Caki2 (cell line): Measurements from ENCODE around the gene RAP2A. TPM values are rescaled to one million over a fixed set of nuclear protein-coding genes. Genes with fewer than 3 reads are reported as not detected.

Experiments
- DNase-seq: peaks from one replicate; pipeline ENCODE4 v3.0.0-alpha.2; 2015; ENCODE audit warnings: low read depth
- in situ Hi-C: cut with HindIII; loops from 2 replicates; pipeline ENCODE4 v1.10.0; 2016; ENCODE audit warnings: low sequenced_read_pairs, low pct_unique_long_range_greater_than_20kb, mixed read lengths
- total RNA-seq: library from RNA; depleted of rRNA; stranded (reverse); fragments of >200 nt; shearing (Covaris generic); gene quantifications from 2 replicates; pipeline ENCODE4 v1.2.3, GENCODE V29; 2014; ENCODE audit warnings: low replicate concordance

The RAP2A gene
- total RNA-seq, 1 experiment from 2014 or later = 10.3 TPM

DNA sequence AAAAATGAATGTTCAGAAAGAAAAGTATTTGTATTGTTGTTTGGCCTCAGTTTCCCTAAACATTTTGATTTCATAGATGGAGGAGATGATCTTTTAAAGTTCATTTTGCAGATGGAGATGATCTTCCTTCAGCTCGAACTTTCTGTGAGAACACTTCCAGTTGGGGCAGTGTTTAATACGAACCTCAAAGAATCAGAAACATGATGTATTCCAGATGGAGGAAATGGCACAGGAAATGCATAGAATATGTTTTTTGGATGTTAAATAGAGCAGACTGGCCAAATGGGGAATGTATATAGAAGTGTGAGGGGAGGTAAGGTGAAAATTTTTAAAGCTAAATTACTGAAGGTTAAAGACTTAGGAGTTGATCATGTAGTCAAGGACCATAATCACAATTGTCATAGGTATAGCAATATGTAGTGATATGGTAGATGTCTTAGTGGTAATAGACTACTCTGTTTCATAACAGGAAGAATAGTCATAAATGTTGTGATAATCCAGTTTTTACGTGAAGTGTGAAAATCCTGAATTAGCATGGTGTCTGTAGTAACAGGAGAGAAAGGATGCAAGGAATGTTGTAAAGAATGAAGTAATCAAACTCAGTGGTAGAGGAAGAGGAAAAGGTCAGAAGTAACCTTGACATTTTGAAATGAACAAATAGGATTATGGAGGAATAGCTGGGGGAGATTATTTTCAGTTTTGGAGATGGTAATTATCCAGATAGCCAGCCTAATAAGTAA is 5.1 kb downstream of the RAP2A start:
- in situ Hi-C loops = no loop called here
- DNase-seq = no peak

DNA sequence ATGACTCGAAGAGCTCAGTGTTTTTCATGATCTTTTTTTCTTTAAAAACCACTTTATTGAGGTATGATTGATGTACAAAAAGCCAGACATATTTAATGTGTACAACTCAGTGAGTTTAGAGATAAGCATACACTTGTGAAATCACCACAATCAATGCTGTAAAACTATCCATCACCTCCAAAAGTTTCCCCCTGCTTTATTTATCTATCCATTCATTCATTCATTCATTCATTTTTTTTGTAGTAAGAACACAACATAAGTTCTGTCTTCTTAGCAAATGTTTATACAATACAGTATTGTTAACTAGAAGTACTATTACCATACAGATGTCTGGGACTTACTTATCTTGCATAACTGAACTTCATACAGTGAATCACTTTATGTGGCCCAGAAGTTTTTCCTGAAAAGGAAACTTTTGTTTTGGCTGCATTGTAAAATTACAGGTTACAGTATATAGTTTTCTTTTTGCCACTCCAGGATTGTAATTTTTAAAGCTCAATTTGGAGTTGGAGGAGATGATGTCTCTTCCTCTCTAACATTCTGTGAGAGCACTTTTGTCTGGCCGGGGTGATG is 6.7 kb downstream of the RAP2A start:
- DNase-seq = no peak

DNA sequence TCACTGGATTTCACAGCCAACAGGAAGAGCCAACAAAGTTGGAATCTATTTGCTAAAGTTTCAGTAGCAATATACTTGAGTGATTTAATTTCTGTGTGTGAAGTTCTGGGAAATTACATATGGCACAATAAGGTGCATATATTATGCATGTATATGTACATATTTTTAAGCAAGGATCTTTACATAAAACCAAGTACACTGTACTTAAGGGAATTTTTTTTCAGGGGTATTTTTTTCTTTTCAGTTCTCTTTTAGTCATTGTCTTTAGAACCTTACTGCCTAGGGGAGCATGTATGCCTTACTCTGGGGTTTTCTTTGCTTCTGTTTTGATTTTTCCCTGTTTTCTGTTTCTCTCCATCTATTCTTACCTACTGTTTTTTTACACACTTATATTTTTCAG is 7.4 kb downstream of the RAP2A start:
- no peak for DNase-seq
- in situ Hi-C loops = no loop called here

More for the DNA sequence above, 6.7 kb downstream of the RAP2A start:
- in situ Hi-C loops = no loop called here

DNA sequence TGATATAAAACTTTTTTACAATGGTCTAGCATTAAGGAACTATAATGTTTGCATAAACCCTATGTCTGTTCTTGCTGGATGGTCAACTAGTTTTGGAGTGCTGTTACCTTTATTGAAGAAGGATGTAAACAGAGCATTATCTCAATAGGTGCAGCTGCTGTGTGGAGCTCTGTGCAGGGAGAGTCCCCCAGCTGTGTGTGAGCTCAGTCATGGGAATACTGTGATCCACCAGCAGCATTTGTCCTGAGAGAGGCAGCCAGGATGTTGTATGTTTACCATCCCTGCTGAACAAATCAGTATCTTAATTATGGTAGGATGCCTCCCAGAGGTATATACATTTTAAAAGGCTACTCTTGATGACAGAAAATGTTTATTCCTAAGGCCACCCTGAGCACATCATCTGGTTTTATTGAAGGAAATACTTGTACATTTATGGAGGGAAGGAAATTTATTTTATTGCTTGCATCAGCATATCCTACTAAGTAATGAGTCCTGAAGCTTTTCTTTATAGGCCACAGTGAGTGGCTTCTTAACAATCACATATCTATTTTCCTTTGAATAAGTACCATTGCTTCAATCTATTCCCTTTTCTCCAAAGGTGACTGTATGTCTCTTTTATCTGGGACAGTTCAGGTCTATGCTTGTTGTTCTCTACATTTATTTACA is 11.7 kb downstream of the RAP2A start:
- in situ Hi-C loops = no loop called here
- DNase-seq = no peak

DNA sequence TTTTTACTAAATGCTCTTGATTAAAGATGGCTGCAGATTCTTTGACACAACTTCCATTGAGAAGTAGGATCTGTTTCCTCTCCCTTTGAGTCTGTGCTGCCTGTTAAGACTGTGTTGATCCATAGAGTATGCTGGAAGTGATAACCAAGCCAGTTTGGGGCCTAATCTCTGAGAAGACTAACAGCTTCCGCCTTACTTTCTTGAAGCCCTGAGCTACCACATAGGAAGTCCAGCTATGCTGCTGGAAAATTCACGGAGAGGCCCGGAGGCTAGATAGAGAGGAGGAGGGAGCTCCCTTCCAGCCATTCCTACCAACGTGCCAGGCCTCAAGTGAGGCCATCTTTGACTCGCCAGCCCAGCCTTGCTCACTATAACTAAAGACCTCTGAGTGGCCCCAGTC is 12.5 kb downstream of the RAP2A start:
- in situ Hi-C loops = no loop called here
- no peak for DNase-seq

DNA sequence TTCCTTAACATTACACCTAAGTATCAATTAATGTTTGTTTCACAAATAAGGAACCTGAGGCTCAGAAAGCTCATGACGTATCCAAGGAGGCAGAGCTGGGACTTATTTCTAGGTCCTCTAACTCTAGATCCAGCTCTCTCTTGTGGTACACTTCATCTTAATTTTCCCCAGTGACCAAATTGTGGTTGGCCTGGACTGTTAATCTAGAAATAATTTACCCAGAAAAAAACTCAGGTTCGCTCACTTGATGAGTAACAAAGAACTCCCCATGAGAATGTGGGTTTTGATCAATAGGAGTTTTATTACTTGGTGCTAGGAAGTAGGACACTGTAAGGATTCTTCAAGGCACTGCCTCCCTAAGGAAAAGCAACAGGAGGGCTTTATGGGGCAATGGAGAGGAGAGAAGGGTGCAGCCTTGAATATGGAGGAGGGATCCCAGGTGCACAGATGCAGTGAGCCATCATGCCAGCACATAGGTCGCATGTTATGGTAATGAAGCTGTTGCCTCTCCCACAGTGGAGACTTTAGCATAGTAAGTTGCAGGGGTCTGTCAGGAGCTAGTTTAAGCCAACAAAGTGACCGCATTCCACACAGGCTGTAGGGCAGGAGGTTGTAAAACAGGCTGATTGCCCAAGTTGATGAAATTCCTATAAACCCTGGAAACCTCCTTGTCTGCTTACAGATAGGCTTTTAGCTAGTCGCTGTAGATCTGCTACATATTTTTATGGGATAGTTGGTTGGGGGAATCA is 14.7 kb downstream of the RAP2A start:
- DNase-seq = no peak
- in situ Hi-C loops = no loop called here

- DNase-seq = no peak
- in situ Hi-C loops = no loop called here
Observed at GRCh38 chr13:97454699-97455098, 20.7 kb downstream of the RAP2A start.

DNA sequence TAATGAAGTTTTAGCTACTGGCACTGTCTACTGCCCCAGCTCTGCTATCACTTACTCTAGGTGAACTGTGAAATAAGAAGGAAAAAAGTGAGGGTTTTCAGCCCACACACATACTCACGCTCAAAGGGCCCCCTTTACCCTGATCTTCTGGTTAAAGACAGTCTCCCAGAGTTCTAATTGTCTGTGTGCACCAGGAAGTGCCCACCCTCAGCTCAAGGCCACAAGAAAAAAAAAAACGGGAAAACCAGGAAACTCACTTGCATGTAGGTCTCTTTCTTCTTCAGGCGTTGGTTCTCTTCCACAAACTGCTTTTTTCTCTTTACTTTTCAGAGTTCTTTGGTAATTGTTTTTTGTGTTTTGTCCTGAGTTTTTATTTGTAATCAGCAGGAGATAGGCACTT is 22.1 kb downstream of the RAP2A start:
- in situ Hi-C loops = no loop called here
- no peak for DNase-seq

- in situ Hi-C loops = no loop called here
- no peak for DNase-seq
Observed at GRCh38 chr13:97459215-97459777, 25.3 kb downstream of the RAP2A start.

DNA sequence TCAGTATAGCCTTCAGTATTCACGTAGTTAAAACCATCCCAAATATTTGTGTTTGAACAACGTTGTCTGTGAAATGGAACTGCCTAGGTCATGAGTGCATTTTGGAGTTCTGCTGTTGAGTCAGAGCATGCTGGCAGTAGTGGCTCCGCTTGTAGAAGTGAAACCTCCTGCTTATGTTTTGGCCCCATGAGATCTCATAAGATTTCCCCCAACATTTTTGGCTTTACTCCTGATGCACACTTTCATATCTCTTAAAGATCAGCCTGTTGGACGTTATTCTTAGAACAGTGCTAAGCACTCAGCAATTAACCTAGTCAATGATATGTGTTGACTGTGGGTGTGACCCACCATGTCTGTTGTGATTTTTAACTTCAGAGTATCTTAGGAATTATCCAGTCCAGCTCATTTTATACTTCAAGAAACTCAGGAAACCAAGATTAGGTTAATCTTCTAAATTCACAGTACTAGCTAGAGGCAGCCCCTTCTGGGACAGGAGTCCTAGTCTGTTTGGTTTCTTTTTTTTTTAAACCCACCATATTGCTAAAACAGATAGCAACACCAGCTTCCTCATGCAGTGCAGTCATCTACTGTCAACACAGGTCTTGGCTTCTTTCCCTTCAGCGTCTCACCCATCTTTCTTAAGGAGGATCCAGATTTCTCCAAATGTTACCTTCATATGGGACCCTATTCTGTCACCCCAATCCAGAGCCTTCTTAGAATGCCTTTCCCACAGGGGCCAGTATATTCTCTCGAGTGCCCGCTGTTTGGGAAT is 26.2 kb downstream of the RAP2A start:
- DNase-seq = no peak
- in situ Hi-C loops = no loop called here

- in situ Hi-C loops = no loop called here
- DNase-seq = no peak
Observed at GRCh38 chr13:97460853-97461252, 26.9 kb downstream of the RAP2A start.

- DNase-seq = no peak
- in situ Hi-C loops = no loop called here
Observed at GRCh38 chr13:97464561-97464960, 30.6 kb downstream of the RAP2A start.

GRCh38 chr13:97466722-97467121 is 32.8 kb downstream of the RAP2A start:
- in situ Hi-C loops = no loop called here

GRCh38 chr13:97468331-97468730 is 34.4 kb downstream of the RAP2A start:
- in situ Hi-C loops = no loop called here
- no peak for DNase-seq

More at GRCh38 chr13:97466722-97467121, 32.8 kb downstream of the RAP2A start:
- DNase-seq = no peak

GRCh38 chr13:97471711-97472110 is 37.7 kb downstream of the RAP2A start:
- in situ Hi-C loops = no loop called here
- no peak for DNase-seq

DNA sequence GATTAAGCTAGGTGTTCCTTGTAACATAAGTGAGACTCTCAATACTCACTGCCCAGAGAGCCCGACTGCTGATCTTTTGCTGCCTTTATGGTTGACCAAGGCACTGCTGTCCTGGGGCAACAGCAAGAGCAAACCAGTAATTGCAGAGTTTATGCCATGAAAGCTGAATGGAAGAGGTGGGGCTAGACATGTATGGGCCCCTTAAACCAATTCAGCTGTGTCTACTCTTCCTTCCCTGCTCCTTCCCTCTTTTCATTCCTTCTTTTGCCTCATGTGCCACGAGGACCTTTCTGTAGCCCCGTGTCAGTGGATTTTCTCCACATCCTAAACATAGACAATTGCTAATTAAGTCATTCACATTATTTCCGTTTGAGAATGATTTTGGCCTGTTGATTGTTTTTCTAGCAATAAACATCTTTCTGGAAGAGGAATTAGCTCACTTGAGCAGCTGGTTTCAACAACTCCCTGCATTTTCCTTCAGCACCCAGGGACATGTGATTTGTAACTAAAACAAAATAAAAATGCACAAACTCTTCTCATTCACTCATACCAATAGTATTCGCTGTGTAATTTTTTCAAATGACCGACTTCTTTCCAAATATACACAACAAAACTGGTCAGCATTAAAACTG is 40.5 kb downstream of the RAP2A start:
- DNase-seq = no peak
- in situ Hi-C loops = no loop called here

DNA sequence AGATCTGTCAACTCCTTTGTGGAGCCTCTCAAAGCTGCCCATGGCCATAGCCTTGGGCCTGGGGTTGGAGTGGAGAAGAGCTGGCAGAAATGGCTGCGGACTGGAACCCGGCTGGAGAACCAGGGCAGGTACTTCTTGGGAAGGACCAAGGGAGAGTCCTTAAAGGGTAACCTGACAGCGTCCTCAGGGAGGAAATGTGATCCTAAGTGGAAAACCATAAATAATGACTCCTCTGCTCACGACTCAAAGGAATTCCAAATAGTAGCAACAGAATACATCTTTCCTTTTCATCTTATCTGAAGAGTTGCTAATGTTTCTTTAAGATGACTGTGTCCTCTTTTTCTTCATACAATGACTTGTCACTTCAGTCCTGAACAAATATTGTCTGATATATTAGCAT is 41.0 kb downstream of the RAP2A start:
- no peak for DNase-seq
- in situ Hi-C loops = no loop called here

DNA sequence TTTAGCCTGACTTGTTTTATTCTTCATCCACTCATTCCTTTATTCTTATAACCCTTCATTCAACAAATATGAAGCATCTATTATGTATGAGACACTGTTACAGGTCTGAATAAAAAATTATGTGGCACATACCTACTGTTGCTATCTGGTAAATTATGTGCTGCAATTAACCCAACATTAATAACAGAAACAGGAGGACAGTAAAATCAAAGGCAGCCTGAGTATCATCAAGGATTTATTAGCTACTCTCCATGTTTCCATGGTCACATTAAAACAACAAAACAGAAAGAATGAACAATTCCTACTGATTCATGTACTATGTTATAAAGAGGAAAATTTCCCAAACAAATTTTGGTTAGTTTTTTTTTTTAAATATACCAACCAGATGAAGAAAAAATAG is 43.9 kb downstream of the RAP2A start:
- in situ Hi-C loops = no loop called here
- no peak for DNase-seq
